A673 (cell line): ENCODE measurements around the gene CARD9.

Experiments
- CTCF ChIP-seq: fragments of 300-800, 200-600 bp; sonication (generic); conservative IDR thresholded peaks from 2 replicates; pipeline ENCODE4 v1.5.1; 2017; ENCODE audit warnings: low read depth, mild to moderate bottlenecking, antibody characterized with exemption, low read length, moderate library complexity, mixed read lengths
- EZH2 ChIP-seq: fragments of 200-600 bp; sonication (generic); IDR thresholded peaks from 2 replicates; pipeline ENCODE4 v1.6.1; 2017; ENCODE audit warnings: borderline replicate concordance, low read depth, mild to moderate bottlenecking, mixed read lengths, antibody characterized with exemption, low read length; ENCODE audit not compliant: poor library complexity, severe bottlenecking

- no peak for TF ChIP-seq CTCF
- no peak for TF ChIP-seq EZH2
Observed at GRCh38 chr9:136418182-136419091, 45.0 kb upstream of the CARD9 start.
